HEK293T (cell line): ENCODE data around the gene BHMT2.

Experiments
- FOXA1 ChIP-seq: fragments of 450-650 bp; IDR thresholded peaks from 2 replicates; pipeline ENCODE4 v1.6.1; 2016; ENCODE audit warnings: mild to moderate bottlenecking
- FOXK2 ChIP-seq: fragments of 450-650 bp; IDR thresholded peaks from 2 replicates; pipeline ENCODE4 v1.6.1; 2016; ENCODE audit warnings: mild to moderate bottlenecking
- FOXM1 ChIP-seq: fragments of 450-650 bp; IDR thresholded peaks from 2 replicates; pipeline ENCODE4 v1.6.1; 2017; ENCODE audit warnings: mild to moderate bottlenecking, borderline replicate concordance

DNA sequence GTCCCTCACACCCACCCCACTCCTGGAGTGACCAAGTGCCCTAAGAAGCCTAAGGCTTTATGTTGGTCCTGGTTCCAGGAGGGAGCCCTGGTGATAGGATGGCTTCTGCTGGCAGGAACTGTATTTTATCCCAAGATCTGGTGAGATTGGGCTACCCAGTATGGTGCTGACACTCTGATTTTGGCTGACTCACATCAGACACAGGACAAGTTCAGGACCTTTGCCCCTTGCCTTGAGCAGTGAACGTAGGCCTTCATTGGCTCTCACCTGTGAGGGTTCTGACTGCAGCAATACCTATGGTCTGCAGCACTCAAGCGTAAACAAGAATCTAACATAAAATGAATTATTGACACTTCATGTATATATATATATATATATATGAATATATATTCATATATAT lies 67.1 kb downstream of the BHMT2 start:
- TF ChIP-seq FOXA1, result no peak
- no peak for TF ChIP-seq FOXK2
- TF ChIP-seq FOXM1, result no peak
